Endodermal cell (in vitro differentiated cells): ENCODE data around the gene RPL36. TPM values are rescaled to one million over a fixed set of nuclear protein-coding genes. Genes with fewer than 3 reads are reported as not detected.

Experiments used
- DNase-seq: peaks from one replicate; pipeline ENCODE4 v3.0.0-alpha.2; 2017
- H3K27ac ChIP-seq: 2 replicates; pipeline ENCODE4 v1.5.1; 2013; ENCODE audit warnings: mild to moderate bottlenecking, low read depth, low read length, moderate library complexity
- H3K27me3 ChIP-seq: 2 replicates; pipeline ENCODE4 v1.6.1; 2013; ENCODE audit warnings: mild to moderate bottlenecking, low read length, moderate library complexity; ENCODE audit not compliant: insufficient read depth, control insufficient read depth, poor library complexity, severe bottlenecking
- H3K36me3 ChIP-seq: 2 replicates; pipeline ENCODE4 v1.7.0; 2013; ENCODE audit warnings: mild to moderate bottlenecking, low read length, moderate library complexity; ENCODE audit not compliant: control insufficient read depth, insufficient read depth
- H3K4me1 ChIP-seq: one replicate; pipeline ENCODE4 v1.7.0; 2013; ENCODE audit warnings: low read length; ENCODE audit not compliant: control insufficient read depth, insufficient read depth
- H3K4me3 ChIP-seq: 2 replicates; pipeline ENCODE4 v1.5.1; 2013; ENCODE audit warnings: mild to moderate bottlenecking, low read length, moderate library complexity
- H3K9ac ChIP-seq: 2 replicates; pipeline ENCODE4 v1.6.1; 2013; ENCODE audit warnings: mild to moderate bottlenecking, low read length, moderate library complexity; ENCODE audit not compliant: poor library complexity, severe bottlenecking; ENCODE audit errors: extremely low read depth
- H3K9me3 ChIP-seq: 2 replicates; pipeline ENCODE4 v1.6.1; 2013; ENCODE audit warnings: mild to moderate bottlenecking, low read length, moderate library complexity; ENCODE audit not compliant: control insufficient read depth
- H3K27ac Mint-ChIP-seq: 2 replicates; pipeline ENCODE4 v1.8.0; 2020; ENCODE audit warnings: mixed read lengths
- H3K27me3 Mint-ChIP-seq: 2 replicates; pipeline ENCODE4 v1.8.0; 2021; ENCODE audit warnings: mild to moderate bottlenecking, mixed read lengths; ENCODE audit not compliant: insufficient read depth
- H3K36me3 Mint-ChIP-seq: 2 replicates; pipeline ENCODE4 v1.8.0; 2020; ENCODE audit warnings: low read depth, mixed read lengths
- H3K4me1 Mint-ChIP-seq: 2 replicates; pipeline ENCODE4 v1.8.0; 2020; ENCODE audit warnings: mixed read lengths
- H3K4me3 Mint-ChIP-seq: 2 replicates; pipeline ENCODE4 v1.8.0; 2020; ENCODE audit warnings: mild to moderate bottlenecking, moderate library complexity, mixed read lengths
- H3K9me3 Mint-ChIP-seq: 2 replicates; pipeline ENCODE4 v1.8.0; 2020; ENCODE audit warnings: mild to moderate bottlenecking, mixed read lengths
- WGBS, 2 experiments: methylation state at CpG; one replicate each; pipeline versions ENCODE4 v1.1.5 to v1.1.7; 2013; ENCODE audit warnings: missing lambda C conversion rate in 2 of 2, mixed read lengths in 1 of 2; ENCODE audit not compliant: insufficient coverage in 1 of 2, insufficient read length in 1 of 2; 5-methylcytosine and 5-hydroxymethylcytosine counted together
- total RNA-seq, 2 donors: library from RNA; stranded (reverse); fragmentation: NEBNext Ultra II Directional in 1 of 2; extraction: Animal tissue kit (Norgen Biotek cat#: 25700) in 1 of 2; gene quantifications; 2 replicates in 1 of 2; 3 replicates in 1 of 2; pipeline ENCODE4 v1.2.1, GENCODE V29; 2021
- TF ChIP-seq, protein P1 (sequence below): fragments of 200-600 bp; sonication (generic); conservative IDR thresholded peaks from 2 replicates; pipeline ENCODE4 v1.5.0; 2021; ENCODE audit warnings: antibody characterized with exemption, mild to moderate bottlenecking

RPL36 gene
- total RNA-seq, 2 donors from 2014 or later = 1,005 to 1,008 TPM

DNA sequence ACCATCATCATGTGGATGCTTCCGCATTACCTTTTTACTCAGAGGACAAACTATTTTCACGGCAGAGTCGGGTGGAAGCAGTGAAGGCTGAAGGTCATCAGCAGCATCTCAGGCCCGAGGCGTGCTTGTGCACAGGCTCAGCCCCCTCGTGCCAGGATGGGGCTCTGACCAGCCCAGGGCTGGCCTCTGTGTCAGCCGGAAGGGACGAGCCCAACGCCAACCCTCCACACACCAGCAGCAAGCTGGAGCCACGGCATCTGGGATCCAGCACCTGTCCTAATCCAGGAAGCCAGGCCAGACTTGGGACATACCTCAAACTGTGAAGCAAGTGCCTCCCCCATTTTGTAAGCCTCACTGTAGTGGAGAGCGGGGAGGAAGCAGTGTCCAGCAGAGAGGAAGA, 20.9 kb upstream of the RPL36 start:
- Mint-ChIP-seq H3K36me3 (peaks cover 70% of the 10 kb centered on the region), H3K4me3 (no peak overlapping the region)

DNA sequence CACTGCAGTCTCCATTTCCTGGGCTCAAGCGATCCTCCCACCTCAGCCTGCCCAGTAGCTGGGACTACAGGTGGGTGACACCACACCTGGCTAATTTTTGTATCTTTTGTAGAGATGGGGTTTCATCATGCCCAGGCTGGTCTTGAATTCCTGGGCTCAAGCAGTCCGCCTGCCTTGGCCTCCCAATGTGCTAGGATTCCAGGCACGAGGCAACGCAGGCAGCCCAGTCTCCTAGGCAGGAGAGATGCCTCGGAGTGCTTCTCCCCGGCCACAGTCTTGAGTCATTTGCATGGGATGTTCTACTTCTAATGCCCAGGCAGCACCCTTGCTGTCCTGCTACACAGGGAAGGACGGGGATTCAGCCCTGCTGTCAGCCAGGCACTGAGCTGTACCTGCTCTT, 18.5 kb upstream of the RPL36 start:
- H3K27ac Mint-ChIP-seq = no peak overlapping the region

More for the DNA sequence above, 20.9 kb upstream of the RPL36 start:
- Histone ChIP-seq H3K4me3 (no peak overlapping the region), H3K36me3 (peaks cover 65% of the 10 kb centered on the region), H3K27me3 (no peaks in the 10 kb centered on the region), H3K27ac (no peak overlapping the region), H3K9ac (no peak overlapping the region), H3K4me1 (no peaks in the 10 kb centered on the region), H3K9me3 (no peaks in the 10 kb centered on the region)
- 83 to 91% methylated on average over 7 to 11 of the region's 11 CpGs for WGBS, 2 experiments
- Mint-ChIP-seq H3K27me3 (no peaks in the 10 kb centered on the region), H3K27ac (no peak overlapping the region), H3K9me3 (no peaks in the 10 kb centered on the region), H3K4me1 (peaks cover 6% of the 10 kb centered on the region)
- TF ChIP-seq, protein P1, sequence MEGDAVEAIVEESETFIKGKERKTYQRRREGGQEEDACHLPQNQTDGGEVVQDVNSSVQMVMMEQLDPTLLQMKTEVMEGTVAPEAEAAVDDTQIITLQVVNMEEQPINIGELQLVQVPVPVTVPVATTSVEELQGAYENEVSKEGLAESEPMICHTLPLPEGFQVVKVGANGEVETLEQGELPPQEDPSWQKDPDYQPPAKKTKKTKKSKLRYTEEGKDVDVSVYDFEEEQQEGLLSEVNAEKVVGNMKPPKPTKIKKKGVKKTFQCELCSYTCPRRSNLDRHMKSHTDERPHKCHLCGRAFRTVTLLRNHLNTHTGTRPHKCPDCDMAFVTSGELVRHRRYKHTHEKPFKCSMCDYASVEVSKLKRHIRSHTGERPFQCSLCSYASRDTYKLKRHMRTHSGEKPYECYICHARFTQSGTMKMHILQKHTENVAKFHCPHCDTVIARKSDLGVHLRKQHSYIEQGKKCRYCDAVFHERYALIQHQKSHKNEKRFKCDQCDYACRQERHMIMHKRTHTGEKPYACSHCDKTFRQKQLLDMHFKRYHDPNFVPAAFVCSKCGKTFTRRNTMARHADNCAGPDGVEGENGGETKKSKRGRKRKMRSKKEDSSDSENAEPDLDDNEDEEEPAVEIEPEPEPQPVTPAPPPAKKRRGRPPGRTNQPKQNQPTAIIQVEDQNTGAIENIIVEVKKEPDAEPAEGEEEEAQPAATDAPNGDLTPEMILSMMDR = no peak
- no peak for DNase-seq

DNA sequence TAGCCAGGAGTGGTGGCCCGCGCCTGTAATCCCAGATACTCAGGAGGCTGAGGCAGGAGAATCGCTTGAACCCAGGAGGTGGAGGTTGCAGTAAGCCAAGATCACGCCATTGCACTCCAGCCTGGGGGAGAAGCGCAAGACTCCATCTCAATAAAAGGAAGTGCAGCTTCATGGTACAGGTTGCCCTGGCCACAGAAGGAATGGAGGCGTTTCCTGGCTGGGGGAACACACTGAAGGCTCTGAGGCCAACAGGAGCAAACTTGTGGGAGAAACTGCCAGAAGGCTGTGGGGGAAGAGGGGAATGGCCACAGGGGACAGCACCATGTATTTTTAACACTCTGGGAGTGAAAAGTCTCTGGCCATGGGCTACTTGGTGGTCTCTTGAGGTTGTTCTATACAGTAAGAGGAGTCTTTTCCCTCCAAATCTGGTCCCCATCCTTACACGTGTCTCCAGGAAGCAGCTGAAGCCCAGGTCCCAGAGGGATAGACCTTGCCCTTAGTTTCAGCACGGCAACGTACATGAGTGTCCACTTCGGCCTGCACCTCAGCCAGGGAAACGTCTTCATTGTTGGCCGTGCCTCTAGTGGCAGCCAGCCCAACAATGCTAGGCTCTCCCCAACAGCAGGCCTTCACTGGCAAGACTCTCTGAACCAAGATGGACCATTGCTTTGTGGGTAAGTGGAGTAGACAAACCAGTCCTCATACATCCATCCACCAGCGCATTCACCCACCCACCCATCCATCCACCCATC, 17.2 kb upstream of the RPL36 start:
- no peaks in the 10 kb centered on the region for H3K9me3 ChIP-seq
- no peak for DNase-seq
- H3K4me1 ChIP-seq = no peaks in the 10 kb centered on the region
- Mint-ChIP-seq H3K4me3 (no peak overlapping the region), H3K4me1 (peaks cover 4% of the 10 kb centered on the region), H3K27me3 (no peaks in the 10 kb centered on the region), H3K9me3 (no peaks in the 10 kb centered on the region), H3K36me3 (peaks cover 35% of the 10 kb centered on the region), H3K27ac (no peak overlapping the region)
- no peaks in the 10 kb centered on the region for H3K27me3 ChIP-seq
- H3K27ac ChIP-seq = no peak overlapping the region
- no peak overlapping the region for H3K4me3 ChIP-seq
- H3K36me3 ChIP-seq = peaks cover 36% of the 10 kb centered on the region
- TF ChIP-seq, protein P1 = no peak
- 97 to 98% methylated on average over 12 of the region's 13 CpGs for WGBS, 2 experiments
- no peak overlapping the region for H3K9ac ChIP-seq

More for the DNA sequence above, 18.5 kb upstream of the RPL36 start:
- TF ChIP-seq, protein P1 = no peak
- Mint-ChIP-seq H3K4me1 (peaks cover 10% of the 10 kb centered on the region), H3K9me3 (no peaks in the 10 kb centered on the region), H3K4me3 (no peak overlapping the region), H3K36me3 (peaks cover 46% of the 10 kb centered on the region), H3K27me3 (no peaks in the 10 kb centered on the region)
- no peak overlapping the region for H3K9ac ChIP-seq
- no peaks in the 10 kb centered on the region for H3K4me1 ChIP-seq
- no peak for DNase-seq
- H3K36me3 ChIP-seq = peaks cover 43% of the 10 kb centered on the region
- H3K4me3 ChIP-seq = no peak overlapping the region
- no peak overlapping the region for H3K27ac ChIP-seq
- H3K27me3 ChIP-seq = no peaks in the 10 kb centered on the region
- 90 to 95% methylated on average over 7 of the region's 7 CpGs for WGBS, 2 experiments
- H3K9me3 ChIP-seq = no peaks in the 10 kb centered on the region
